Measurements from ENCODE around the gene F2RL2. TPM values are rescaled to one million over a fixed set of nuclear protein-coding genes. Genes with fewer than 3 reads are reported as not detected.

Gene F2RL2
- 4.0 and 4.7 TPM in 2 replicates for total RNA-seq (2014; rRNA removed; shearing (Covaris generic))

GRCh38 chr5:76622973-76623596 lies at the start of gene F2RL2:
F2RL2 (minus strand) TSS chr5:76623403; CDS start chr5:76623230, 173 bp downstream.

Other genes starting within 250 kb of the F2RL2 start
- 0.98 and 1.4 TPM in 2 replicates for gene IQGAP2, start 220.1 kb downstream of the F2RL2 start, total RNA-seq (2014; rRNA removed; shearing (Covaris generic))
- gene F2R, start 92.7 kb upstream of the F2RL2 start, total RNA-seq (2014; rRNA removed; shearing (Covaris generic)), result 48.1 and 50.7 TPM in 2 replicates
- 6.3 and 7.9 TPM in 2 replicates for gene F2RL1, start 195.6 kb upstream of the F2RL2 start, total RNA-seq (2014; rRNA removed; shearing (Covaris generic))
- 0.23 and 0.74 TPM in 2 replicates for gene S100Z, start 226.6 kb upstream of the F2RL2 start, total RNA-seq (2014; rRNA removed; shearing (Covaris generic))